Embryonic facial prominence (tissue), 1 donor: Measurements from ENCODE around the gene TMEM120B.
"Not testable (repeated sequence)": the region's sequence is repeated elsewhere in the genome, so short reads cannot be mapped to it uniquely, and the experiment has no call there.

Experiments
- DNase-seq: peaks from one replicate; pipeline ENCODE4 v3.0.0-alpha.2; 2016; ENCODE audit errors: extremely low spot score

Gene TMEM120B

DNA sequence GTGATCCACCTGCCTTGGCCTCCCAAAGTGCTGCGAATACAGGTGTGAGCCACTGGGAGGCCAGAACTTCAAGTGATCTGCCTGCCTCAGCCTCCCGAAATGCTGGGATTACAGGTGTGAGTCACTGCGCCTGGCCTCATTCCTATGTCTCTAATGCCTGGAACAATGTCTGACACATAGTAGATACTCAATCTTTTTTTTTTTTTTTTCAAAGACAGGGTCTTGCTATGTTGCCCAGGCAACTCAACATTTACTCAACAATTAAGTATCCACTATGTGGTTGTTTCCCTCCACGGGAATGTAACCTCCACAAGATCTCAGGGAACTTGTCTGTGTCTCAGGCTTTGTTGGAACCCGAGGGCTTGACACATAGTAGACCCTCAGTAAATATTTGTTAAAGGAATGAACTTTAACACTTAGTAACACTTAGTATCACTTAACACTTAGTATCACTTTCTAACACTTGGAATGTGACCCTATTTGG is 3.0 kb upstream of the TMEM120B start:
- DNase-seq: no peak

DNA sequence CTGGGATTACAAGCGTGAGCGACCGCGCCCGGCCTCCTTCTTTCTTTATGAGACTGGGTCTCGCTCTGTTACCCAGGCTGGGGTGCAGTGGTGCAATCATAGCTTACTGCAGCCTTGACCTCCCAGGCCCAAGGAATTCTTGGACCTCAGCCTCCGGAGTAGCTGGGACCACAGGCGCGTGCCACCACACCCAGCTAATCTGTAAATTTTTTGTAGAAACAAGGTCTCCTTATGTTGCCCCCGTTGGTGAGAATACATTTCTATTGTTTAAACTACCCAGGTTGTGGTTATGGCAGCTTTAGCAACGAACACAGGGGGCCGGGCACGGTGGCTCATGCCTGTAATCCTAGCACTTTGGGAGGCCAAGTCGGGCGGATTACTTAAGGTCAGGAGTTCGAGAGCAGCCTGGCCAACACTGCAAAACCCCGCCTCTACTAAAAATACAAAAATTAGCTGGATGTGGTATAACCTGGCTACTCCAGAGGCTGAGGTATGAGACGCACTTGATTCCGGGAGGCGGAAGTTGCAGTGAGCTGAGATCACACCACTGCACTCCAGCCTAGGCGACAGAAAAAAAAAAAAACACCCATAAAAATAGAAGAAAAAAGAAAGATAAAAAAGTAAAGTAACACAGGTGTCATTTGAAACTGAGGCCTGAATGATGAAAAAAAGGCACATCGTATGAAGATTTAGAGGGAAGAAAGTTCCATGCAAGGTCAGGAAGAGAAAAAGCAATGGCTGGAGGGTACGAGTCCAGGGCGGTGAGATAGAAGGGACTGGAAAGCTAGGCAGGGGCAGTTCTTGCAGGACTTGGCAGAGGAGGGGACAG is 977 bp upstream of the TMEM120B start:
- peak; percentile 28 for DNase-seq

DNA sequence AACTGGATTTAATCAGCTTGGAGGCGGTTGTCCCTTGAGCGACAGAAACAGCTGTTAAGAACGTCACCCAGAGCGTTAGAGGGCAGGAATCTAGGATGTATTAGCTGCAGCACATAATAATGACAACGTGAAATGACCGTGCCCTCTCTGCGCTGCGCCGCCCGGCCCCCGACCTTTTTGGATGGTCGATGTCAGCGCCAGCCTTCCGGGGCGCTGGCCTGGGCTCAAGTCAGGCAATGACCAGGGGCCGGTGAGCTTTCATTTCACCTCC is 427 bp upstream of the TMEM120B start:
- DNase-seq: no peak

DNA sequence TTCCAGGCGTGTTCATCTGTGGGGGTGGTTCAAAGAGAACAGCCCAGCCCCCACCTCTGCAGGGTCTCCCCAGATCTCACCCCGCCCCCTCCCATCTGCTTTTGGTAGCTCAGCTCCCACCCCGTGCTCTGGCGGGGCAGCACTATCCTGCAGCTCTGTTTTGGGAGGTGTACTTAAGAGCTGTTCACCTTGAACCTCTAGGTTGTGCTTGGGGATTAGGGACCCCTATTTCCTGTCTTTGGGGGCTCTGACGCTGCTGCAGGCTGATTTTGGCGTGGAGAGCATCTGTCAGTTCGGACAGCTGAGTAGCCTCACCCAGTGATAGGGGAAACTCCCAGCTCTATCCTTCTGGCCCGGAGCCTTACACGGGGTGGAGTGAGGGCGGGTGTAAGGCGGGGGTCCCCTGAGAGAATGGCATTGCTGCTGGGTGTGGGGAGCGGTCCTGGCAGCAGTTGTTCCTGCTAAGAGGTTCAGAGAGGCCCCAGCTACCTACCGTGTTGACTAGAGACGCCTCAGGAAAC is 765 bp downstream of the TMEM120B start:
- no peak for DNase-seq

DNA sequence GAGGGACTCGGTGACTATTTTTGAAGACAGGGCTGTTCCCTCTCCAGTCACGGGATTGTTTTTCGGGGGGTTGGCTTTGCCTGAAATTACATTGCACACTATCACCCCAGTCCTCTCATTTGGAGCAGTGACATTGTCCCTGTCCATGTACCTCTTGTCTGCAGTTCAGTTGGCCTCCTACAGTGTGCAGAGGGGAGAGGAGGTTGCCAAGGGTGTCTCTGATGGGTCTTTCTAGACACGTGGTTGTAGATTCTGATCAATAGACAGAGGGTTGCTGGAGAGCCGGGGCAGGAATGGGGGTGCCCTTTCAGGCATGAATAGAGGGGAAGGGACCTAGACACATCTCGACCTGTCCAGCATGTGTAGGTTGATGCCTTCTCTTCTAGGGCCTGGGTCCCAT is 1.2 kb downstream of the TMEM120B start:
- no peak for DNase-seq

DNA sequence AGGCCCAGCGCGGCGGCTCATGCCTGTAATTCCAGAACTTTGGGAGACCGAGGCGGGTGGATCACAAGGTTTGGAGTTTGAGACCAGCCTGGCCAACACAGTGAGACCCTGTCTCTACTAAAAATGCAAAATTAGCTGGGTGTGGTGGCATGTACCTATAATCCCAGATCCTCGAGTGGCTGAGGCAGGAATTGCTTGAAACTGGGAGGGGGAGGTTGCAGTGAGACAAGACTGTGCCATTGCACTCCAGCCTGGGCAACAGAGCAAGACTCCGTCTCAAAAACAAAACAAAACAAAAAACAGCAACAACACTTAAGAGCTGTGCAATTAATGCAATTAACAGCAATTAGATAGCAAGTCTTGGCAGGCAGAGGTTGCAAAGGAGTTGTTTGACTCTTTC is 2.5 kb downstream of the TMEM120B start:
- DNase-seq: not testable (repeated sequence)

DNA sequence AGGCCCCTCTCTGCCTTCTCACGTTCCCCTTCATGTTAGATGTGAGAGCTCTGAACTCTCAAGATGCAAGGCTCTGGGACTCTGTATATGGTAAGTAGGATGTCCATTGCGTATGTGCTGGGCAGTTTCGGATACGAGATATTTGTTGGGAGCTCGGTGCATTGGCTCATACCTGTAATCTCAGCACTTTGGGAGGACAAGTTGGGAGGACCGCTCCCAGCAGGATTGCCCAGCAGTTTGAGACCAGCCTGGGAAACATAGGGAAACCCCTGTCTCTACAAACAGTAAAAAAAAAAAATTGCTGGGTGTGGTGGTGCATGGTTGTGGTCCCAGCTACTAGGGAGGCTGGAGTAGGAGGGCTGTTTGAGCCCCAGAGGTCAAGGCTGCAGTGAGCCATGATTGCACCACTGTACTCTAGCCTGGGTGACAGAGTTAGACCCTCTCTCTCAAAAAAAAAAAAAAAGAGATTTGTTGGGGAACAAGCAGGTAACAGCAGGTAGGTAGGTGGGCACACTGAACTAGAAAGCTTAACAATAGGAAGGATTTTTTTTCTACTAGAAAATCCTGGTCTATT is 3.4 kb downstream of the TMEM120B start:
- no peak for DNase-seq

DNA sequence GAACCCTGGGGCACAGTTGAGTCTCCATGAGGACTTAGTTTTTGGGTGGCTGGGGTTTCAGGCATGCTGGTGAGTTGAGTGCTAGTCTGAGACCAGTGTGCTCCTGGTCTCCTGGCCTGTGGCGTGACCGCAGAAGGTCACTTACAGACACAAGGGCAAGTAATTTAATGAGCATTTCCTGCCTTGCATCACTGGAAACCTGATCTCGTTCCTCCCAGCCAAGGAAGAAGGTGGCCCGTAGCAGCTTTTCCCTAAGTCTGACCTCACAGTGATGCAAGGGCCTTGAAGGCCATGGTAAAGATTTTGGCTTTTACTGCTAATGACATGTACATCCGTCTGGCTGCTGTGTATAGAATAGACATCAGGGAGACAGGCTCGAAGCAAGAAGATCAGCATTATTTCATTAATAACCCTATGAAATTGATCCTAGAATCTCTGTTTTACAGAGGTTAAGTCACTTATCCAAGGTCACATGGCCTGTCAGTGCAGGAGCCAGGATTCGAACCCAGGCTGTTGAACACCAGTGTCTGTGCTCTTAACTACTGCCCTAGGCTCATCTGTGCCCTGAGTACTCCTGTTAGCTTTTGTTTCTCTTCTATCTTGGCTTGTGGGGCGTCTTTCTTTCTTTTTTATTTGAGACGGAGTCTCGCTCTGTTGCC is 4.6 kb downstream of the TMEM120B start:
- no peak for DNase-seq

DNA sequence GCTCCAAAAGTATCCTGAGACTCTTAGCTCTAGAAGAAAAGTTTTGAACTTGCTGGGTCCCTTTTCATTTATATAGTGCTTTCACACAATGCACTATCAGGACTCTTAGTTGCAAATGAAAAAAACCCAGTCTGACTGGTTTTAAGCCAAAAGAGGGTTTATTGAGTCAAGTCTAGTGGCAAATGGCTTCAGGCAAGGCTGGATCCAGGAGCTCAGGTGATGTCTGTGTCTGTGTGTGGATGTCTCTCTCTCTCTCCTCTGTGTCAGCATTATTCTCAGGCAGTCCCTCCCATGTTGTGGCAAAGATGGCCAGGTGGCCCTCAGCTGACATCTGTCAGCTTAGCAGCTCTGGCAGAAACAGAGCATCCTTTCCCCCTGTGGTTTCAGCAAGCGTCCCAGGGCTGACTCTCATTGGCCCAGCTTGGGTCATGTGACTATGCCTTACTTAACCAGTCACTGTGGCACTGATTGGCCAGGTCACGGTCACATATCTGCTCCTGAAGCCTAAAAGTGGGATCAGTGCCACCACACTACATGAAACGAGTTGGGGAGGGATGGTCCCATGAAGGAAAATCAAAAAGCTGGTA is 6.2 kb downstream of the TMEM120B start:
- DNase-seq: no peak

DNA sequence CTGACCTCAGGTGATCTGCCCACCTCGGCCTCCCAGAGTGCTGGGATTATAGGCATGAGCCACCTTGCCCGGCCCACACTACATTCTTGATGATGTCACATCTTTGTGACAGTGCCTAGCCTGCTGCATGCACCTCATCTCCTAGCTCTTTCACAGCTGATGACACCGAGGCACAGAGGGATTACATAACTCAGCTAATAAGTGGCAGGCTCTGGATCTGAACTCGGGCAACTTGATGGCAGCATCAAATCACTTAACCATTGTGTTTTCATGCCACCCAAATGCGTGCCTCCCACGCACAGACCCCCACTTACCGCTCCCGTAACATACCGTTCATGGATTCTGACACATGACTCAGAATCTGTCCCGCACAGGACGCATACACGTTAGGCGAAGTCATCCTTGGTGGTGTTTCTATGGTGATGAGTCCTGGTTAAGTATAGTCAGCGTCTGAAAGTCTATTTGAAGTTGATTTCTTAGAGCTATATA is 7.4 kb downstream of the TMEM120B start:
- no peak for DNase-seq

DNA sequence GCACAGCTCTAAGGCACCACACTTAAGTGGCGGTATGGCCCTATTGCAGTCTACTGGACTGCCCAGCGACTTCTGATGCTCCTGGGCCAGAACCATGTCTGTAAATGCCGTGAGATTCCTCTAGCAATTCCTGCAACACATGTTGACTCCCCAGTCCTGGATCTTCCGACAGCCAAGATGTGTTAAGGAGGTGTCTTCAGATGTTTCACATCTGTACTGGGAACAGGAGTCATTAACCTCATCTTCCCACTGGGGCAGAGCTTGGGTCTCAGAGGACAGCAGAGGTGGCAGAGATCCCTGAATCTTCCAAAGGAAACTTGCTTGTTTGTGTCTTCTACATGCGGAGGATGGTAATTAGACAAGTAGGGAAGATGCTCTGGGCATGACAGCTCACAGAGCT is 8.2 kb downstream of the TMEM120B start:
- no peak for DNase-seq

DNA sequence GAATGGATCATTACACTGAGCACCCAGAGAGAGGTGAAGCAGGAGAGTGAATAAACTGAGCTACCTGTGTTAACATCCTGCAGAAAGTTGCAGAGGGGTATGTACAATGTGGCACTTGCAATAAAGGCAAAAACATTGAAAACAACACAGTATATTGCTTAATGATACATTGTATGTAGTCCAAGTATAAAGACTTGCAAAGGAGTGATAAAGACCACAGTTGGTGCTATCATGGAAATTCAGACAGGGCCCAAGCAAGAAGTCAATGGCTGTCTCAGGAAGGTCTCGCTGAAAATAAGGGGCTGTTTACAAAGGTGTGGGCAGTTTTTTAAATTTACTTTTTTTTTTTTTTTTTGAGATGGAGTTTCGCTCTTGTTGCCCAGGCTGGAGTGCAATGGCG is 10.0 kb downstream of the TMEM120B start:
- no peak for DNase-seq

DNA sequence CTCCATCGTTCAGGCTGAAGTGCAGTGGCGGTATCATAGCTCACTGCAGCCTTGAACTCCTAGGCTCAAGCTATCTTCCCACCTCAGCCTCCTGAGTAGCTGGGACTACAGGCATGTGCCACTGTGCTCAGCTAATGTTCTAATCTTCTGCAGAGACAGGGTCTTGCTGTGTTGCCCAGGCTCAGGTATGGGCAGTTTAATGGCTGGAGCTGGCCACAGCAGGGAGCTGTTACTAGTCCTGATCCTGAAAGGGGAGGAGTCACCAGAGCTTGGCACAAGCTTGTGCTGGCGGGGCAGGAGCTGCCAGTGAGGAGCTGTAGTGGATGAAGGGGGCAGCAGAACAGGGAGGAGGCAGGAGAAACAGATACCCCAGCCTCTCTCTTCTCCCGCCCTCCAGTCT is 10.6 kb downstream of the TMEM120B start:
- DNase-seq: no peak

DNA sequence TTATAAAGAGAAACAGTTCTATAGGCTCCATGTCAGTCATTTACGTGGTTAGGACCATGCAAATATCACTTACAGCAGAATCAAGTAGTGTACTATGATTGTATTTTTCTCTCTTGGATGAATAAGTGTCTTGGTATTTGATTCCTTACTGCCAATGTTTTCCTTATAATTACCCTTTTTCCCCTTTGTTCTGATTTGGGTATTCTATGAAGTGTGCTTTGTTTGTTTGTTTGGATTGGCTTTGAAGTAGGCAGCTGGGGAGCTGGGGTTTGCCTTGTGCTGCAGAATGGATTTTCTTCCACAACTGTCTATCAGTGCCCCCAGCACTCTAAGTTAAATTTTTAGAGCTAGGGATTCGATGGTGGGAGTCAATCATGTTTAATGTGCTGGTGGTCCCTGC is 12.4 kb downstream of the TMEM120B start:
- no peak for DNase-seq

DNA sequence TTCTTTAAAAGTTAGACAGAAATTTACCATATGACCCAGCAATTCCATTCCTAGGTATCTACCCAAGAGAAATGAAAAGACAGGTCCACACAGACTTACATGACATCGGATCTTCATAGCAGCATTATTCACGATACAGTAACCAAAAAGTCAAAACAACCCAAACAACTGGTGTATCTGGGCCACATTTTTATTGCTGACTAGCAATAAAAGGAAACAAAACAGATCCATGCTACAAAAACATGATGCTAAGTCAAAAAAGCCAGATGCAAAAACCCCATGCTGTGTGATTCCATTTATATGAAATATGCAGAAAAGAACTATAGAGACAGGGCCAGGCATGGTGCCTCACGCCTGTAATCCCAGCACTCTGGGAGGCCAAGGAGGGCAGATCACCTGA is 12.9 kb downstream of the TMEM120B start:
- DNase-seq: no peak

DNA sequence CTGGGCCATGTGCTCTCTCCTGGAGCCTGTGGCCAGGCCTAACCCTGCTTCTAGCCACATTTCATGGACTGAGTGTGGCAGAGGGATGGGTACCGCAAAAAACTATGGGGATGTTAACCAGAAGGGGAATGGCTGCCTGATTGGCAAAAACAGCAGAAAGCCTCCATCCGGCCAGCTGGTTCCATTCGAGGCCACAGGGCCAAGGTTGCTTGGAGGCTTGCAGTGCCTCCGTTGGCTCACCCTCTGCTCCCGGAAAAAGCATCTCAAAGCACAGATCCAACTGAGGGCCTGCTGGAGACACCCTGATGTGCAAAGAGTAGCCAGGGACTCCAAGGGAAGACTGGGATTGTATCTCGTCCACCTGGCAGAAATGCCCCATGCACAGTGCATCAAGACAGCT is 16.5 kb downstream of the TMEM120B start:
- DNase-seq: no peak

DNA sequence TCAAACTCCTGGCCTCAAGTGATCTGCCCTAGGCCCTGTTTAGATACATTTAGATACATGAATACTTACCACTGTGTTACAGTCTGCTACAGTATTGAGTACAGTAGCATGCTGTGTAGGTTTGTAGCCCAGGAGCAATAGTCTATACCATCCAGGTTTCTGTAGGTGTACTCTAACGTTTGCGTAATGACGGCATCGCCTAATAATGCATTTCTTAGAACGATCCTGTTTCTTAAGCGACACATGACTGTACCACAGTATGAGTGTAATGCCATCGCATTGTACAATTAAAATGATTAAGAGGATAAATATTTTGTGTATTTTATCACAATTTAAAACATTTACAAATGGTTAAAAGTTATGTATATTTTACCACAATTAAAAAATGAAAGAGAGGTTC is 18.9 kb downstream of the TMEM120B start:
- no peak for DNase-seq

DNA sequence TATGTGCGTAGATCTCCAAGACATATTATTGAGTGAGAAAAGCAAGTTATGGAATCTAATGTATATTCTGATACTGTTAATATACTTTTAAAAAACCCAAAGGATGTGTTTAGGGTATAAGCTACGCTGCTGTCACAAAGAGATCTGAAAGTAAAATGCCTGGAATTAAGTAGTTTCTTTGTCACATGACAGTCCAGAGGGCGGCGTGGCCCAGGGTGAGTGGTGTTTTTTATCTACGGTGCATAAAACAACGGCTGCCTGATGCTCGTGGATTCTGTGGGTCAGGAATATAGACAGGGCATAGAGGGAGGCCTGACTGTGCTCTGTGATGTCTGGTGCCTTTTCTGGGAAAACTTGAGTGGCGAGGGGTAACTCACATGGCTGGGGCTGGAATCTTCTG is 21.3 kb downstream of the TMEM120B start:
- DNase-seq: no peak

DNA sequence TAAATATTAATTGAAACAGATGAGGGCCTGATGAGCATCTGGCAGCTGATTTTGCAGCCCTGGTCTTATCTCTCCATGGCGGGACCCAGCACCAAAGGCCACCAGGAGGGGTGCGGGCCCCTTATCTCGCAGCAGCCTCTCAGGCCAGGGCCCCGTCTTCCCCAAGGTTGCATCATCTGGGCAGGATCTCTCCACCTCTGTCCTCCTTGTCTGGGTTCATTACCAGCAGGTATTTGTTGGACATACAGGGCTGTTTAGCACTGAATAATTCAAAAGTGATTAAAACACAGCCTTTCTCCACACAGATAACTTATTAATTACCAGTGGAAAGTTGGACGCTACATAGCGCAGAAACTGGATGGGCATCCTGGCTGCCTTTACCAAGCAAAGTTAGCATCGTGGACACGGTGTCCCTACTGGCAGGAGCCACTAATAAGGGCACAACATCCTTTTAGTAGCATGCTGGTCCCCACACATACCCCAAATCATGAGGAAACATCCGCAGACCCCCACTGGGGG is 25.8 kb downstream of the TMEM120B start:
- no peak for DNase-seq

DNA sequence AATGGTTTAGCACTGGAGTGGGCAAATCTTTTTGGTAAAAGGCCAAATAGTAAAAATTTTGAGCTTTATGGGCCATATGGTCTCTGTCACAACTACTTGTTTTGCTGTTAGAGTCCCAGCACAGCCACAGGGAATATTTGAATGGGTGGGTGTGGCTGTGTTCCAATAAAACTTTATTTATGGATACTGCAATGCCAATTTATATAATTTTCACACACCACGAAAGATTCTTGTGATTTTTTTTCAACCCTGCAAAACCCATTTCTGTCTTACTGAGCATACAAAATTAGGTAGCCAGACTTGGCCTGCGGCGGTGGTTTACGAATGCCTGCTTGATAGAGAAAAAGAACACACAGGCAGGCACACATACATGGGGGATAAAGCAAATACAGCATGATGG is 28.3 kb downstream of the TMEM120B start:
- DNase-seq: no peak

DNA sequence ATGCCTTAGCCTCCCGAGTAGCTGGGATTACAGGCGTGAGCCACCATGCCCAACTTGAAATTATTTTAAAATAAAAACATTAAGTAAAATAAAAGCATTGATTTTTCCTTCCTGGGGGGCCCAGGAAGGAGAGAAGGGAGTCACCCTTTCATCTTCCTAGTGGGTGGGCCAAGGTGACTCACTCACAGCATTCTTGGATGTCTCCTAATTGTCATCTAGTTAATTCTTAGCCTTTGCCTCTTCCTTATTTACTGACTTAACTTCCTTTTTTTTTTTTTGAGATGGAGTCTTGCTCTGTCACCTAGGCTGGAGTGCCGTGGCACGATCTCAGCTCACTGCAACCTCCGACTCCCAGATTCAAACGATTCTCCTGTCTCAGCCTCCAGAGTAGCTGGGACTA is 29.2 kb downstream of the TMEM120B start:
- DNase-seq: no peak

DNA sequence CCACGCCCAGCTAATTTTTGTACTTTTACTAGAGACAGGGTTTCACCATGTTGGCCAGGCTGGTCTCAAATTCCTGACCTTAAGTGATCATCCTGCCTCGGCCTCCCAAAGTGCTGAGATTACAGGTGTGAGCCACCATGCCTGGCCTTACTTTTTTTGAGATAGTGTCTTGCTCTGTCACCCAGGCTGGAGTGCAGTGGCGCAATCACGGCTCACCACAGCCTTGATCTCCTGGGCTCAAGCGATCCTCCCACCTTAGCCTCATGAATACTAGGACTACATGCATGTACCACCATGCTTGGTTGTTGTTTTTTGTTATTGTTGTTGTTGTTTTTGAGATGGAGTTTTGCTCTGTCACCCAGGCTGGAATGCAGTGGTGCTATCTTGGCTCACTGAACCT is 33.0 kb downstream of the TMEM120B start:
- DNase-seq: not testable (repeated sequence)
